ENCODE measurements around the gene CDKN2C.
A peak's percentile ranks its signal among the peaks of the same experiment; 100 is the strongest.
"Not testable (repeated sequence)": the region's sequence is repeated elsewhere in the genome, so short reads cannot be mapped to it uniquely, and the experiment has no call there.

Gene CDKN2C

GRCh38 chr1:50935276-50935675 lies 34.8 kb upstream of the CDKN2C start:
- H3K36me3 ChIP-seq (ENCODE audit: control insufficient read depth in 2 of 2, insufficient read depth in 2 of 2, low read length in 2 of 2); H3K9me3 ChIP-seq (ENCODE audit: control insufficient read depth in 2 of 2, low read length in 2 of 2); H3K27me3 ChIP-seq (ENCODE audit: control insufficient read depth in 2 of 2, insufficient read depth in 2 of 2, low read length in 2 of 2); H3K27ac ChIP-seq (ENCODE audit: low read depth in 2 of 2, low read length in 2 of 2); H3K9ac ChIP-seq (ENCODE audit: low read depth in 1 of 2, low read length in 2 of 2); H3K4me3 ChIP-seq (ENCODE audit: low read length in 2 of 2); H3K4me1 ChIP-seq (ENCODE audit: control insufficient read depth in 2 of 2, insufficient read depth in 2 of 2, low read length in 2 of 2): not testable (repeated sequence)

- H3K4me3 ChIP-seq (ENCODE audit: low read length in 2 of 2), result no peak overlapping the region
- no peaks in the 10 kb centered on the region for H3K9me3 ChIP-seq (ENCODE audit: control insufficient read depth in 2 of 2, low read length in 2 of 2)
- H3K27me3 ChIP-seq (ENCODE audit: control insufficient read depth in 2 of 2, insufficient read depth in 2 of 2, low read length in 2 of 2), result no peaks in the 10 kb centered on the region
- H3K27ac ChIP-seq (ENCODE audit: low read depth in 2 of 2, low read length in 2 of 2), result no peak overlapping the region
- H3K9ac ChIP-seq (ENCODE audit: low read depth in 1 of 2, low read length in 2 of 2), result no peak overlapping the region
- no peaks in the 10 kb centered on the region for H3K4me1 ChIP-seq (ENCODE audit: control insufficient read depth in 2 of 2, insufficient read depth in 2 of 2, low read length in 2 of 2)
- no peaks in the 10 kb centered on the region for H3K36me3 ChIP-seq (ENCODE audit: control insufficient read depth in 2 of 2, insufficient read depth in 2 of 2, low read length in 2 of 2)
Observed at GRCh38 chr1:50936321-50936720, 33.7 kb upstream of the CDKN2C start.

- H3K27ac ChIP-seq (ENCODE audit: low read depth in 2 of 2, low read length in 2 of 2), result no peak overlapping the region
- no peak overlapping the region for H3K4me3 ChIP-seq (ENCODE audit: low read length in 2 of 2)
- H3K27me3 ChIP-seq (ENCODE audit: control insufficient read depth in 2 of 2, insufficient read depth in 2 of 2, low read length in 2 of 2), result no peaks in the 10 kb centered on the region
- H3K36me3 ChIP-seq (ENCODE audit: control insufficient read depth in 2 of 2, insufficient read depth in 2 of 2, low read length in 2 of 2), result no peaks in the 10 kb centered on the region
- no peaks in the 10 kb centered on the region for H3K4me1 ChIP-seq (ENCODE audit: control insufficient read depth in 2 of 2, insufficient read depth in 2 of 2, low read length in 2 of 2)
- H3K9me3 ChIP-seq (ENCODE audit: control insufficient read depth in 2 of 2, low read length in 2 of 2), result no peaks in the 10 kb centered on the region
- no peak overlapping the region for H3K9ac ChIP-seq (ENCODE audit: low read depth in 1 of 2, low read length in 2 of 2)
Observed at GRCh38 chr1:50940291-50940690, 29.8 kb upstream of the CDKN2C start.

- no peaks in the 10 kb centered on the region for H3K36me3 ChIP-seq (ENCODE audit: control insufficient read depth in 2 of 2, insufficient read depth in 2 of 2, low read length in 2 of 2)
Observed at GRCh38 chr1:50942334-50942733, 27.7 kb upstream of the CDKN2C start.

GRCh38 chr1:50949286-50949982 lies 20.6 kb upstream of the CDKN2C start:
- Histone ChIP-seq H3K9me3 (ENCODE audit: control insufficient read depth in 2 of 2, low read length in 2 of 2) (no peaks in the 10 kb centered on the region), H3K36me3 (ENCODE audit: control insufficient read depth in 2 of 2, insufficient read depth in 2 of 2, low read length in 2 of 2) (no peaks in the 10 kb centered on the region), H3K27me3 (ENCODE audit: control insufficient read depth in 2 of 2, insufficient read depth in 2 of 2, low read length in 2 of 2) (no peaks in the 10 kb centered on the region), H3K4me3 (ENCODE audit: low read length in 2 of 2) (no peak overlapping the region), H3K27ac (ENCODE audit: low read depth in 2 of 2, low read length in 2 of 2) (no peak overlapping the region), H3K9ac (ENCODE audit: low read depth in 1 of 2, low read length in 2 of 2) (no peak overlapping the region), H3K4me1 (ENCODE audit: control insufficient read depth in 2 of 2, insufficient read depth in 2 of 2, low read length in 2 of 2) (no peaks in the 10 kb centered on the region)

More at GRCh38 chr1:50942334-50942733, 27.7 kb upstream of the CDKN2C start:
- Histone ChIP-seq H3K27me3 (ENCODE audit: control insufficient read depth in 2 of 2, insufficient read depth in 2 of 2, low read length in 2 of 2) (no peaks in the 10 kb centered on the region), H3K4me3 (ENCODE audit: low read length in 2 of 2) (no peak overlapping the region), H3K27ac (ENCODE audit: low read depth in 2 of 2, low read length in 2 of 2) (no peak overlapping the region), H3K4me1 (ENCODE audit: control insufficient read depth in 2 of 2, insufficient read depth in 2 of 2, low read length in 2 of 2) (no peaks in the 10 kb centered on the region), H3K9me3 (ENCODE audit: control insufficient read depth in 2 of 2, low read length in 2 of 2) (no peaks in the 10 kb centered on the region), H3K9ac (ENCODE audit: low read depth in 1 of 2, low read length in 2 of 2) (no peak overlapping the region)

- H3K9me3 ChIP-seq (ENCODE audit: control insufficient read depth in 2 of 2, low read length in 2 of 2), result no peaks in the 10 kb centered on the region
- no peak overlapping the region for H3K27ac ChIP-seq (ENCODE audit: low read depth in 2 of 2, low read length in 2 of 2)
- H3K27me3 ChIP-seq (ENCODE audit: control insufficient read depth in 2 of 2, insufficient read depth in 2 of 2, low read length in 2 of 2), result no peaks in the 10 kb centered on the region
- no peak overlapping the region for H3K4me3 ChIP-seq (ENCODE audit: low read length in 2 of 2)
- H3K9ac ChIP-seq (ENCODE audit: low read depth in 1 of 2, low read length in 2 of 2), result no peak overlapping the region
- no peaks in the 10 kb centered on the region for H3K4me1 ChIP-seq (ENCODE audit: control insufficient read depth in 2 of 2, insufficient read depth in 2 of 2, low read length in 2 of 2)
- peaks cover 0 to 2% of the 10 kb centered on the region in 2 donors for H3K36me3 ChIP-seq (ENCODE audit: control insufficient read depth in 2 of 2, insufficient read depth in 2 of 2, low read length in 2 of 2)
Observed at GRCh38 chr1:50950396-50950795, 19.6 kb upstream of the CDKN2C start.

GRCh38 chr1:50952566-50952965 lies 17.5 kb upstream of the CDKN2C start:
- not testable (repeated sequence) for H3K4me3 ChIP-seq (ENCODE audit: low read length in 2 of 2); H3K36me3 ChIP-seq (ENCODE audit: control insufficient read depth in 2 of 2, insufficient read depth in 2 of 2, low read length in 2 of 2); H3K4me1 ChIP-seq (ENCODE audit: control insufficient read depth in 2 of 2, insufficient read depth in 2 of 2, low read length in 2 of 2); H3K27me3 ChIP-seq (ENCODE audit: control insufficient read depth in 2 of 2, insufficient read depth in 2 of 2, low read length in 2 of 2); H3K27ac ChIP-seq (ENCODE audit: low read depth in 2 of 2, low read length in 2 of 2); H3K9me3 ChIP-seq (ENCODE audit: control insufficient read depth in 2 of 2, low read length in 2 of 2); H3K9ac ChIP-seq (ENCODE audit: low read depth in 1 of 2, low read length in 2 of 2)

GRCh38 chr1:50955116-50955515 lies 14.9 kb upstream of the CDKN2C start:
- Histone ChIP-seq H3K9ac (ENCODE audit: low read depth in 1 of 2, low read length in 2 of 2) (no peak overlapping the region), H3K27ac (ENCODE audit: low read depth in 2 of 2, low read length in 2 of 2) (no peak overlapping the region), H3K4me3 (ENCODE audit: low read length in 2 of 2) (no peak overlapping the region), H3K4me1 (ENCODE audit: control insufficient read depth in 2 of 2, insufficient read depth in 2 of 2, low read length in 2 of 2) (peaks cover 7 to 8% of the 10 kb centered on the region in 2 donors), H3K27me3 (ENCODE audit: control insufficient read depth in 2 of 2, insufficient read depth in 2 of 2, low read length in 2 of 2) (no peaks in the 10 kb centered on the region), H3K9me3 (ENCODE audit: control insufficient read depth in 2 of 2, low read length in 2 of 2) (no peaks in the 10 kb centered on the region), H3K36me3 (ENCODE audit: control insufficient read depth in 2 of 2, insufficient read depth in 2 of 2, low read length in 2 of 2) (peaks cover 0 to 2% of the 10 kb centered on the region in 2 donors)

GRCh38 chr1:50959303-50959912 lies 10.6 kb upstream of the CDKN2C start:
- peaks cover 0 to 2% of the 10 kb centered on the region in 2 donors for H3K36me3 ChIP-seq (ENCODE audit: control insufficient read depth in 2 of 2, insufficient read depth in 2 of 2, low read length in 2 of 2)
- no peaks in the 10 kb centered on the region for H3K9me3 ChIP-seq (ENCODE audit: control insufficient read depth in 2 of 2, low read length in 2 of 2)
- peak overlapping the region; percentile 89 to 92 for H3K27ac ChIP-seq (ENCODE audit: low read depth in 2 of 2, low read length in 2 of 2)
- H3K9ac ChIP-seq (ENCODE audit: low read depth in 1 of 2, low read length in 2 of 2), result peak overlapping the region; percentile 79 to 89
- H3K27me3 ChIP-seq (ENCODE audit: control insufficient read depth in 2 of 2, insufficient read depth in 2 of 2, low read length in 2 of 2), result no peaks in the 10 kb centered on the region
- peak overlapping the region; percentile 88 to 98 for H3K4me3 ChIP-seq (ENCODE audit: low read length in 2 of 2)
- H3K4me1 ChIP-seq (ENCODE audit: control insufficient read depth in 2 of 2, insufficient read depth in 2 of 2, low read length in 2 of 2), result peaks cover 7 to 14% of the 10 kb centered on the region in 2 donors

GRCh38 chr1:50959913-50960844 lies 9.9 kb upstream of the CDKN2C start, which contains the start of gene FAF1:
TSS of gene FAF1 (minus strand) at chr1:50960267. CDS start at chr1:50959811, 456 bp downstream.
- Histone ChIP-seq H3K27me3 (ENCODE audit: control insufficient read depth in 2 of 2, insufficient read depth in 2 of 2, low read length in 2 of 2) (no peaks in the 10 kb centered on the region), H3K4me3 (ENCODE audit: low read length in 2 of 2) (peak within 1 kb of the TSS; percentile 88 to 98), H3K9me3 (ENCODE audit: control insufficient read depth in 2 of 2, low read length in 2 of 2) (no peaks in the 10 kb centered on the region), H3K36me3 (ENCODE audit: control insufficient read depth in 2 of 2, insufficient read depth in 2 of 2, low read length in 2 of 2) (no peaks in the 10 kb centered on the region), H3K4me1 (ENCODE audit: control insufficient read depth in 2 of 2, insufficient read depth in 2 of 2, low read length in 2 of 2) (peaks cover 7 to 14% of the 10 kb centered on the region in 2 donors), H3K27ac (ENCODE audit: low read depth in 2 of 2, low read length in 2 of 2) (peak within 1 kb of the TSS; percentile 89 to 92), H3K9ac (ENCODE audit: low read depth in 1 of 2, low read length in 2 of 2) (peak within 1 kb of the TSS; percentile 84 to 96)
